Tibial artery (tissue), 4 donors: ENCODE measurements around the gene CELSR1.

Experiments
- DNase-seq, 2 donors: peaks; one replicate each; pipeline ENCODE4 v3.0.0-alpha.2; 2019
- H3K27ac ChIP-seq, 2 donors: fragments of 200-600 bp; sonication (generic) in 1 of 2; 1 replicate in 1 of 2; 2 replicates in 1 of 2; pipeline ENCODE4 v1.5.1; 2018 to 2019; ENCODE audit warnings: mild to moderate bottlenecking in 1 of 2
- H3K27me3 ChIP-seq, 2 donors: fragments of 200-600 bp; sonication (generic) in 1 of 2; one replicate each; pipeline versions ENCODE4 v1.5.1 to v1.6.0; 2016 to 2019
- H3K36me3 ChIP-seq, 3 donors: fragments of 200-600 bp; sonication (generic) in 2 of 3; one replicate each; pipeline ENCODE4 v1.5.1; 2016 to 2019; ENCODE audit warnings: mild to moderate bottlenecking in 2 of 3
- H3K4me1 ChIP-seq, 4 donors: fragments of 200-600 bp; sonication (generic) in 2 of 4; 1 replicate in 3 of 4; 2 replicates in 1 of 4; pipeline ENCODE4 v1.5.1; 2016 to 2019
- H3K4me3 ChIP-seq, 2 donors: fragments of 200-600 bp; sonication (generic) in 1 of 2; 1 replicate in 1 of 2; 2 replicates in 1 of 2; pipeline ENCODE4 v1.5.1; 2018 to 2019; ENCODE audit warnings: mild to moderate bottlenecking in 2 of 2
- H3K9me3 ChIP-seq, 3 donors: fragments of 200-600 bp; sonication (generic) in 1 of 3; one replicate each; pipeline ENCODE4 v1.5.1; 2016 to 2019
- intact Hi-C: fragments of 100-400 bp; cut with DNase I; formaldehyde crosslinking; loops from one replicate; pipeline ENCODE4 v1.15.0; 2023; ENCODE audit warnings: low total_unique reads
- TF ChIP-seq, protein P1 (sequence below), 2 experiments: fragments of 200-600 bp in 1 of 2; fragments of 450-650 bp in 1 of 2; IDR thresholded peaks; one replicate each; pipeline ENCODE4 v1.5.1; 2017 to 2019; ENCODE audit warnings: antibody characterized with exemption in 2 of 2, mild to moderate bottlenecking in 1 of 2, moderate library complexity in 1 of 2

Gene CELSR1

DNA sequence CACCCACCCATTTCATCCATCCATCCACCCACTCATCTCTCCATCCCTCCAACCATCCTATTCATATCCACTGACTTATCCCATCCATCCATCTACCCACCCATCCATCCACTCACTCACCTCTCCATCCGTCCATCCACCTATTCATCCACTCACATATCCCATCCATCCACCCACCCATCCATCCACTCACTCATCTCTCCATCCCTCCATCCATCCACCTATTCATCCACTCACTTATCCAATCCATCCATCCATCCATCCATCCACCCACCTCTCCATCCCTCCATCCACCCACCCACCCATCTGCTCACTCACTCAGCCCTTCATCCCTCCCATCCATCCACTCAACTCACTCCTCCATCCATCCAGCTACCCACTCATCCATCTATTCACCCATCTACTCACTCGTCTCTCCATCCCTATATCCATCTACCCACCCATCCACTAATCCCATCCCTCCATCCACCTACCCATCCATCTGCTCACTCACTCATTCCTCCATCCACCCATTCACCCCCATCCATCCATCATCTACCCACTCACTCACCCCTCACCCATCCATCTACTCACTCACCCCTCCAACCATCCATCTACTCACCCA lies 165.7 kb downstream of the CELSR1 start:
- Histone ChIP-seq H3K4me1 (no peaks in the 10 kb centered on the region), H3K9me3 (peaks cover 0 to 4% (median 3%) of the 10 kb centered on the region in 3 donors), H3K27me3 (peaks cover 0 to 25% of the 10 kb centered on the region in 2 donors), H3K4me3 (no peak overlapping the region), H3K36me3 (peaks cover 0 to 14% (median 0%) of the 10 kb centered on the region in 3 donors), H3K27ac (no peak overlapping the region)
- intact Hi-C loops = no loop called here
- TF ChIP-seq, protein P1, sequence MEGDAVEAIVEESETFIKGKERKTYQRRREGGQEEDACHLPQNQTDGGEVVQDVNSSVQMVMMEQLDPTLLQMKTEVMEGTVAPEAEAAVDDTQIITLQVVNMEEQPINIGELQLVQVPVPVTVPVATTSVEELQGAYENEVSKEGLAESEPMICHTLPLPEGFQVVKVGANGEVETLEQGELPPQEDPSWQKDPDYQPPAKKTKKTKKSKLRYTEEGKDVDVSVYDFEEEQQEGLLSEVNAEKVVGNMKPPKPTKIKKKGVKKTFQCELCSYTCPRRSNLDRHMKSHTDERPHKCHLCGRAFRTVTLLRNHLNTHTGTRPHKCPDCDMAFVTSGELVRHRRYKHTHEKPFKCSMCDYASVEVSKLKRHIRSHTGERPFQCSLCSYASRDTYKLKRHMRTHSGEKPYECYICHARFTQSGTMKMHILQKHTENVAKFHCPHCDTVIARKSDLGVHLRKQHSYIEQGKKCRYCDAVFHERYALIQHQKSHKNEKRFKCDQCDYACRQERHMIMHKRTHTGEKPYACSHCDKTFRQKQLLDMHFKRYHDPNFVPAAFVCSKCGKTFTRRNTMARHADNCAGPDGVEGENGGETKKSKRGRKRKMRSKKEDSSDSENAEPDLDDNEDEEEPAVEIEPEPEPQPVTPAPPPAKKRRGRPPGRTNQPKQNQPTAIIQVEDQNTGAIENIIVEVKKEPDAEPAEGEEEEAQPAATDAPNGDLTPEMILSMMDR (IDR thresholded peaks at IDR 0.05) = no peak
- no peak for DNase-seq

DNA sequence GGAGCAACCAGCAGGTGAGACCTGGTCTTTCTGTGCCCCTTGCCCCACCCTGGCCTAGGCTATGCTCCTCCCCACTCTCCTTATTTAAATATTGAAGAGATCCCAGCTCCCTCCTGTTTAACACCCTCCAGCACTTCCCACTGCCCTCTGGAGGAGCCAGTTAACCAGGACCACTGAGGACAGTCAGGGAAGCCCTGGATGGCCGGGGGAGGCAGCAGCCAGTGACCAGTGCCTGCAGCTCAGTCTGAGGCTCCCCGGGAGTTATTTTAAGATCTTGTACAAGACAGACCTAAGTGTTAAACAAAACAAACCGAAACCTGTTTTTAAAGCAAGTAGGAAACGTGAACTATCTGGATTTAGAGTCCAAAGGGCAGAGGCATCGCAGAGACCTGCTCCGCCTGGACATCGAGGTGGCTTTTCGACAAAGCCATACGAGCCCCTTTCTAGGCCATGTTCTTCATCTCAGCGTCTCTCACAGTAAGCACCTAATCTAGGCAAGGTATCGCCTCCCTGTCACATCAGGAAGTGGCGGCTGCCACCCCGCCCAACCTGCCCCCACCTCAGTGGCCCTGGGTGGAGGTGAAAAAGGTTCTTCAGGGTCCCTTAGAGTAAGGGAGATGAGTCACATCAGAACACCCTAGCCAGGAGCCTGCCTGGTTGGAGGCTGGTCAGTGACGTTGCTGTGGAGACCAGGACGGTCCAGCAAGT lies 166.7 kb downstream of the CELSR1 start:
- no peaks in the 10 kb centered on the region for H3K9me3 ChIP-seq
- H3K27ac ChIP-seq = no peak overlapping the region
- intact Hi-C loops = no loop called here
- peaks cover 0 to 31% of the 10 kb centered on the region in 2 donors for H3K27me3 ChIP-seq
- TF ChIP-seq, protein P1 (IDR thresholded peaks at IDR 0.05) = no peak
- no peaks in the 10 kb centered on the region for H3K4me1 ChIP-seq
- no peak for DNase-seq
- H3K36me3 ChIP-seq = peaks cover 0 to 14% (median 0%) of the 10 kb centered on the region in 3 donors
- no peak overlapping the region for H3K4me3 ChIP-seq

DNA sequence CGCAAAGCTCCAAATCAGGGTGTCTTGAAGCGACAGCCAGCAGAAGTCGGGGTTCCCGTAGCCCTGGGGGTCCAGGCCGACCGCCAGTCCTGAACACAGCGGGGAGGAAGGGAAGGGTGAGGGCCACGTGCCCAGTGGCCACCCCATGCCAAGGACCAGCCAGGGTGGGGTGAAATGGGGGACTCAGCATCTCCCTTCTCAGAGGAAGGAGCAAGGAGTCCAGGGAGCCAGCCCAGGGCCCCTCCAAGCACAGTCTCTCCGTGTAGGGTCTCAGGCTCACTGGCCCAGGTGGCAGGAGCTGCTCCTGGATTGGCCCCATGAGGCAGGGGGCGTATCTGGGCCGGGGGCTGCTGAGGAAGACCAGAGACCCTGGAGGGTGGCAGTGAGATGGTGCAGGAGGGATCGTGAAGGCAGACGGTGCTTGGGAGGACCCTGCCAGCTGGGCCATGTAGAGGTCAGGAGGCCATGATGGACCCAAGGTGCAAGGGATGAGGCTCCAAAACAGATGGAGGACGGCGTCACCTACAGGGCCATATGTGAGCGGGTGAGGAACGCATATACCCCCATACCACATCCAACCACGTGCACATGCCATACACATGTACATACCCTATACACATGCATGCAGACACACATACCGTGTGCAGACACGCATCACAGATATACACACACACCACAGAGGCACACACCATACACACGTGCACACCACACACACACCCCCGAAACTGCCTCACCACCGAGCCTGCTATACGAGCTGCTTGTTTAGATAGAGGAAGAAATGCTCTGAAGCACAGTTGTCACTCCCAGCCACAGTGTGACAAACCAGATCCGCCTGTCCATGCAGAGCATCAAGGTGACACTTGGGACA lies 167.5 kb downstream of the CELSR1 start:
- H3K36me3 ChIP-seq = peaks cover 0 to 18% (median 0%) of the 10 kb centered on the region in 3 donors
- no peak overlapping the region for H3K27ac ChIP-seq
- DNase-seq = no peak
- H3K4me1 ChIP-seq = no peaks in the 10 kb centered on the region
- no peaks in the 10 kb centered on the region for H3K9me3 ChIP-seq
- no peak overlapping the region for H3K4me3 ChIP-seq
- TF ChIP-seq, protein P1 (IDR thresholded peaks at IDR 0.05) = no peak
- peaks cover 0 to 37% of the 10 kb centered on the region in 2 donors for H3K27me3 ChIP-seq
- intact Hi-C loops = loop anchor here (5.0 kb wide), 1 partner anchor 172 kb away; no protein-coding TSS in a partner anchor

DNA sequence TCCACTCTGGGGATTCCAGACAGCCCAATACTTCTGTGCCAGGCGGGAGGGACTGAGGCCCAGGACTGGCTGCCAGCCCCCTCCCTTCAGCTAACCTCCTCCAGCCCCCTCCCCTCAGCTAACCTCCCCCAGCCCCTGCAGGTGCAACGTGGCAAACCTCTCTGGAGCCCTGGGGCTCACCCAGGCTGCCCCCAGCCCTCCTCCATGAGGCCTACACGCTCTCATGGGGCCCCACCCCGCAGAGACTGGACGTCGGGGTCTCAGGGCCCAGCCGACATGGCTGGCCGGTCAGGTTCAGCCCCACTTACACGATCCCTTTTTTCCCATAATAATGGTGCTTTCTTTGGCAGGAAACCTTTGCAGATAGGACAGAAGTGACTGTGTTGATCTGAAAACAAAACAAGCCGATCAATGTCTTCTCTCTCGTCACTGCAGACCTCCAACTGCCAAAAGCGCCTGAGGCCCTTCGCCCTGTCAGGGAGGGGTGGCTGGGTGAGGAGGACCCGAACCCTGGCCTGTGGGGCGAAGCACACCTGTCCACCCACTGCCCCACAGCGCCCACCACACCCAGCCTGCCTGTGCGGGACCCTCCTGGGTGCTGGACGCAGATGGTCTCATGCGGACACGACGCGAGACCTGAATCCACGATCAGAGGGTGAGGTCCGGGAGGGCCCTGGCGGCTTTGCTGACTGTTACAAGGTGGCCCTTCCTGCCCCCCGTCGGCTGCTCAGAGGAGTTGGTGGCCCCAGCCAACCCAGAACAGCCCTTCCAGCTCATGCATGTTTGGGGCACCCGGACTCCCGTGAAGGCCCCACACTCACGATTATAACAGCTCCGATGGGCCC lies 168.3 kb downstream of the CELSR1 start:
- DNase-seq = no peak
- intact Hi-C loops = loop anchor here (5.0 kb wide), 1 partner anchor 173 kb away; no protein-coding TSS in a partner anchor
- TF ChIP-seq, protein P1 (IDR thresholded peaks at IDR 0.05) = no peak
- H3K4me1 ChIP-seq = no peaks in the 10 kb centered on the region
- no peak overlapping the region for H3K27ac ChIP-seq
- no peak overlapping the region for H3K4me3 ChIP-seq
- no peaks in the 10 kb centered on the region for H3K9me3 ChIP-seq
- H3K36me3 ChIP-seq = peaks cover 0 to 27% (median 0%) of the 10 kb centered on the region in 3 donors
- peaks cover 0 to 45% of the 10 kb centered on the region in 2 donors for H3K27me3 ChIP-seq

DNA sequence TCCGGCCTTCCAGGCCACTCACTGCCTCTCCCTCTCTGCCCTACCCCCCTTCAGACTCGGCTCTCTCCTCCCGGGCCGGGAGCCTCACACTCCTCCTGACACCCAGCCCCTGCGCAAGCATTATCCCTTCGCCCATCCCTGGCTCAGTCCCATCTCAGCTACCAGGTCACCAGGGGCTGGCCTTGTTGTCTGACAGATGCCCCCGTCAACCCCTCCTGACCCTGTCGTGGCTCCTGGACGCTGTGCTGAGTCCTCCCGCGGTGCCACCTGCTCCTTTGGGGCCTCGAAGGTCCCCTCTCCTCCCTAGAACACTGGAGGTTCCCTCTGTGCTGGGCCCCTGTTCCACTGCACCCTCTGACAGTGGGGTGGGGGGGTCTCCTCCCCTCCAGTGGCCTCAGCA lies 169.0 kb downstream of the CELSR1 start:
- H3K27ac ChIP-seq = no peak overlapping the region
- H3K4me1 ChIP-seq = no peaks in the 10 kb centered on the region
- intact Hi-C loops = loop anchor here (5.0 kb wide), 1 partner anchor 174 kb away; no protein-coding TSS in a partner anchor
- H3K27me3 ChIP-seq = peaks cover 0 to 49% of the 10 kb centered on the region in 2 donors
- DNase-seq = no peak
- peaks cover 0 to 33% (median 0%) of the 10 kb centered on the region in 3 donors for H3K36me3 ChIP-seq
- TF ChIP-seq, protein P1 (IDR thresholded peaks at IDR 0.05) = no peak
- no peaks in the 10 kb centered on the region for H3K9me3 ChIP-seq
- H3K4me3 ChIP-seq = no peak overlapping the region
